MG63 (cell line): Measurements from ENCODE around the gene TSPYL4. TPM values are rescaled to one million over a fixed set of nuclear protein-coding genes. Genes with fewer than 3 reads are reported as not detected.
"Not testable (repeated sequence)": the region's sequence is repeated elsewhere in the genome, so short reads cannot be mapped to it uniquely, and the experiment has no call there.

Source experiments
- DNase-seq: peaks from one replicate; pipeline ENCODE4 v3.0.0-alpha.2; 2020
- H3K27me3 ChIP-seq: fragments of 250-450 bp; sonication (Bioruptor Pico); 2 replicates; pipeline ENCODE4 v1.5.1; 2020; ENCODE audit warnings: mild to moderate bottlenecking, moderate library complexity
- H3K36me3 ChIP-seq: fragments of 250-450 bp; sonication (Bioruptor Pico); 2 replicates; pipeline ENCODE4 v1.5.1; 2020; ENCODE audit warnings: mild to moderate bottlenecking, moderate library complexity
- H3K4me3 ChIP-seq: fragments of 250-450 bp; sonication (Bioruptor Pico); 2 replicates; pipeline ENCODE4 v1.5.1; 2020; ENCODE audit warnings: mild to moderate bottlenecking, moderate library complexity
- H3K9me3 ChIP-seq: fragments of 250-450 bp; sonication (Bioruptor Pico); 2 replicates; pipeline ENCODE4 v1.5.1; 2020; ENCODE audit warnings: mild to moderate bottlenecking, moderate library complexity
- total RNA-seq: library from RNA; depleted of rRNA; stranded (reverse); fragments of >200 nt; shearing (Covaris generic); gene quantifications from 2 replicates; pipeline ENCODE4 v1.2.3, GENCODE V29; 2014; ENCODE audit warnings: low replicate concordance; rRNA removed

Gene TSPYL4
- total RNA-seq: 6.6 and 6.8 TPM in 2 replicates

- H3K4me3 ChIP-seq: peak within 1 kb of the TSS; percentile 87
- H3K9me3 ChIP-seq: no peaks in the 10 kb centered on the region
- no peaks in the 10 kb centered on the region for H3K27me3 ChIP-seq
- peaks cover 9% of the 10 kb centered on the region for H3K36me3 ChIP-seq
- peak; percentile 90 for DNase-seq
Measured at GRCh38 chr6:116253505-116254296, at the start of gene TSPYL4. Gene TSPYL4, minus strand, starts transcription at chr6:116254075. Its CDS starts 67 bp downstream, at chr6:116254008.

- no peak for DNase-seq
- Histone ChIP-seq H3K4me3 (no peak overlapping the region), H3K36me3 (no peaks in the 10 kb centered on the region), H3K27me3 (no peaks in the 10 kb centered on the region), H3K9me3 (no peaks in the 10 kb centered on the region)
Measured at GRCh38 chr6:116301104-116301503, 47.2 kb upstream of the TSPYL4 start.

GRCh38 chr6:116300566-116300965 lies 46.7 kb upstream of the TSPYL4 start:
- Histone ChIP-seq H3K9me3 (no peaks in the 10 kb centered on the region), H3K4me3 (no peak overlapping the region), H3K36me3 (no peaks in the 10 kb centered on the region), H3K27me3 (no peaks in the 10 kb centered on the region)
- no peak for DNase-seq

DNA sequence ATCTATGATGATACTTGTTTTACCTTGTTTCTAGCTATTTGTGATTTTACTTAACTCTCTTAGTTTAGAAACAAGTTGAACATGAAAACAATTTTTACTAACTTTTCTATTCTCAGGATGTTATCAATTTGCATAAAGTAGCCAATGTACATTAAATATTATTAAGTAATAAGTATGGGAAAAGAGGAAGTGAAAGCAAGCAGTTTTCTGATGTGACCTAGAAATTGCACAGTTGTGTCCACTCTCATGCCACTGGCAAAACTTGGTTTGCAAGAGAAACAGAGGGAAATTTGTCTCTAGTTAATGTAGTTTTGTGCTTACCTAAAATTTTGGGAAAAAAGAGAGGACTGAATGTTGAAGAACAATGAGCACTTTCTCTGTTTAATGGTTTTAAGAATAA lies 45.1 kb upstream of the TSPYL4 start:
- Histone ChIP-seq H3K27me3 (0 out of 2 replicates have a peak, but pooled peaks cover 2% of the 10 kb centered on the region), H3K4me3 (no peak overlapping the region), H3K36me3 (no peaks in the 10 kb centered on the region), H3K9me3 (no peaks in the 10 kb centered on the region)
- DNase-seq: no peak

GRCh38 chr6:116298273-116298672 lies 44.4 kb upstream of the TSPYL4 start:
- H3K27me3 ChIP-seq: 0 out of 2 replicates have a peak, but pooled peaks cover 2% of the 10 kb centered on the region
- H3K9me3 ChIP-seq: no peaks in the 10 kb centered on the region
- no peak overlapping the region for H3K4me3 ChIP-seq
- no peak for DNase-seq
- H3K36me3 ChIP-seq: no peaks in the 10 kb centered on the region

GRCh38 chr6:116292553-116292952 lies 38.7 kb upstream of the TSPYL4 start:
- Histone ChIP-seq H3K27me3 (peaks cover 2% of the 10 kb centered on the region; the same call in 1 of the 2 replicates), H3K9me3 (no peaks in the 10 kb centered on the region)
- no peak for DNase-seq

DNA sequence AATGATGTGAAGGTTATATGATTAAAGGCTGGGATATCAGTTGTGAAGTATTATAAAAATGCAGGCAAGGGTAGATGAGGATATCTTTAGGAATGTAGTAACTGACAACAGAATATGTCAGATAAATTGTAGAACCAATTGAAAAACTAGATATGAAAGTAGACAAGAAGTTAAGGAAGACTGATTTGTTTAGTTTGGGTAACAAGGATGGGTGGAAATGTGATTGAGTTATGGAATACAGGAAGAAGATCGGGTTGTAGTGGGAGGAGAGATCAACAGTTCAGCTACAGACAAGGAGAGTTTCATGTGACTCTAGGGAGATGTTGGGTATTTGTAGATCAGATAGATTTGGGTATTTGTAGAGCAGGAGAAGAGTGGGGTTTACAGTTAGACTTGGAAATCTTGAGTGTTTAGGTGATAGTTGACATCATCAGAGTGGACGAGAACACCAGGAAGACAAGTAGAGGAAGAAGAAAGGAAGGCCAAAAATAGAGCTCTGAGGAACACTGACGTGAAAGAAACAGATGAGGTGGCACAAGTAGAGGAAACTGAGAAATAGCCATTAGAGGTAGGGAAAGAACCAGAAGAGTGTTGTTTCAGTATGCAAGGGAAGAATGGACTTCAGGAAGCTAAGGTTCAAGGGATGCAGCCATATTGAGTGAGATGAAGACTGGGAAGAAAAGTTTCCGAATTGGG lies 38.0 kb upstream of the TSPYL4 start:
- DNase-seq: no peak

More at GRCh38 chr6:116292553-116292952, 38.7 kb upstream of the TSPYL4 start:
- Histone ChIP-seq H3K4me3 (no peak overlapping the region), H3K36me3 (no peaks in the 10 kb centered on the region)

GRCh38 chr6:116290799-116291198 lies 36.9 kb upstream of the TSPYL4 start:
- Histone ChIP-seq H3K27me3 (peaks cover 2% of the 10 kb centered on the region; the same call in 1 of the 2 replicates), H3K4me3 (no peak overlapping the region), H3K36me3 (no peaks in the 10 kb centered on the region), H3K9me3 (no peaks in the 10 kb centered on the region)
- DNase-seq: no peak

More for the DNA sequence above, 38.0 kb upstream of the TSPYL4 start:
- peaks cover 2% of the 10 kb centered on the region; the same call in 1 of the 2 replicates for H3K27me3 ChIP-seq
- no peaks in the 10 kb centered on the region for H3K36me3 ChIP-seq
- no peaks in the 10 kb centered on the region for H3K9me3 ChIP-seq
- H3K4me3 ChIP-seq: no peak overlapping the region

DNA sequence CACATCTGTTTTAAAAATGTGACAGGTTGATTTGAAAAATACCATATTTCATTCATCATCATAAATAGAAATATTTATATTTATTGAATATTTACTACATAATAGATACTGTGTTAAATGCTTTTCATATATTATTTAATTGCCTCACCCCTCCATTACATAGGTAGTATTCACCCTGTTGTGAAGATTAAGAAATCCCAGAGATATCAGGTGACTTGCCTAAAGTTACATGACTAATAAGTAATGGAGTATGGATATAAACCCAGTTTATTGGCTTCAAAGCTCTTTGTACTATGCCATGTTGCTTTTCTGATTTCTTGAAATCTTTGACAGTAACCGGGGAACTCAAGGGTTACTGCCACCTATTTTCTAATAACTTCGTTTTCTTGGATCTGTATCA lies 36.0 kb upstream of the TSPYL4 start:
- Histone ChIP-seq H3K36me3 (no peaks in the 10 kb centered on the region), H3K9me3 (no peaks in the 10 kb centered on the region), H3K4me3 (no peak overlapping the region), H3K27me3 (peaks cover 2% of the 10 kb centered on the region; the same call in 1 of the 2 replicates)
- DNase-seq: no peak

DNA sequence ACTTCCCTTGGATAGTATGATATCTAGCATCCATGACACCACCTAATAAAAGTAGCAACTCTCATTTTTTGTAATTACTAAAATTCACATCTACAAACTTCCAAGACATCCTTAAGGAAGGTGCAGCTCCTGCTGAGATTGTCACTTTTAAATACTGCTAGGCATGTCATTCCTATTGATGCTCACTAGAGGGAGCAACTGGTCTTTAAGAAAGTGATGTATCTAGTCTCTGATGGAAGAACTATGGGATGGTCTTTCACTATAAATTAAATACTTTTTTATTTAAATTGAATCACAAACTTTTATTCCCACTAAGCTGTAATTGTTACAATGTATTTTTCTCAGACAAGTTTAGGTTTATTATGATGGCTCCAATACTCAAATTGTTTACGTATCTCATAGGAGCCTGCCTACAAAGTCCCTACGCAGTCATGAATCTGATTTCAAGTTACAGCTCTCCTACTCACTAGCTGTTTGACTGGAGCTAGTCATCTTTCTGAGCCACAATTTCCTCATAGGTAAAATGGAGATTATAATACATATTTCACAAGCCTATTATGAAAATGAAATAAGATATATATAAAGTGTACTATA lies 33.9 kb upstream of the TSPYL4 start:
- H3K4me3 ChIP-seq: no peak overlapping the region
- no peaks in the 10 kb centered on the region; the same call in 1 of the 2 replicates for H3K27me3 ChIP-seq
- no peaks in the 10 kb centered on the region for H3K9me3 ChIP-seq
- DNase-seq: no peak
- no peaks in the 10 kb centered on the region for H3K36me3 ChIP-seq

DNA sequence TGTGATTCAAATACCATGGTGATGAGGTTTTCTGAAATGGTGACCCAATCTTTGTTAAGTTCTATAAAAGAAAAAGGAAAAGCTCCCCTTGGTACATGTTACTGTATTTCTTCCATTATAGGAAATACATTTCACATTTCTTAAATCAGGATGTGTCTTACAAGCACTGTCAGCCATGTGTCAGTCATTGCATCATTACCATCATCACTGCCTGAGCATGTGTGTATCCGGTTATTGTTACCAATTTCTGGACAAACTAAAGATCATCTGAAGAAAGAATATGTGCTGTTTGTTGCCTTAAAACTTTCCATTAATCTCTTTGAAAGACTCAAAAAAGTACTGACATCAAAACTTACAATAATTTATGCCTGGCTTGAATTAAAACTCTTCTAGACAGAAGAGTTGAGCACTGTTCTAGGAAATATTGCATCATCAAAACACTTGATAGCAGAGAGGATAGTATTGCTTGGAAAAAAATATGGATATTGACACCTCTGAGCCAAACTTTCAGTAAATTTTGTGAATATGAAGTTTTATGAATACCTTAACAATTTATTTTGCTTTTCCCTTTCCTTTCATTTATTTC lies 33.0 kb upstream of the TSPYL4 start:
- H3K36me3 ChIP-seq: no peaks in the 10 kb centered on the region
- no peak overlapping the region for H3K4me3 ChIP-seq
- DNase-seq: no peak
- H3K27me3 ChIP-seq: no peaks in the 10 kb centered on the region; the same call in 1 of the 2 replicates
- no peaks in the 10 kb centered on the region for H3K9me3 ChIP-seq

GRCh38 chr6:116284984-116285383 lies 31.1 kb upstream of the TSPYL4 start:
- not testable (repeated sequence) for DNase-seq, H3K36me3 ChIP-seq, H3K27me3 ChIP-seq, H3K9me3 ChIP-seq, H3K4me3 ChIP-seq

- no peak for DNase-seq
- Histone ChIP-seq H3K27me3 (no peaks in the 10 kb centered on the region), H3K36me3 (peaks cover 8% of the 10 kb centered on the region), H3K9me3 (no peaks in the 10 kb centered on the region), H3K4me3 (no peak overlapping the region)
Measured at GRCh38 chr6:116283191-116283590, 29.3 kb upstream of the TSPYL4 start.

DNA sequence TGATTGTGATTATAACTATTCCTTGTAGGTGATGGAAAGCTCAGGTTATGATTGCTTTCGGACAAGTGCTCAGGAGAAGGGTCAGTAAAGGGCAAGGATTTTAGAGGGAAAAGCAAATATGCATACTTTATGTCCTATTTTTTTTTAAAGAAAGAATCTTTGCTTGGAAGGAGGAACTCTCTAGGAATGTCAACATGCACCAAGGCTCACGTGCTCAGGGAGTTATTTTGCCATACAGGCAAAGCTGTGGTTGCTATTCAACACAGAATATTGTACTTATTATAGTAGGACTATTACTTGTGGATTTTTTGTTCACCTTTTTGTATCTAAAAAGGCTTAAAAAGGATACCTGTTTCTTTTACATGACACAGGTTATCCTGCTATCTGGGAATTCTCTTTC lies 28.8 kb upstream of the TSPYL4 start:
- no peak for DNase-seq

GRCh38 chr6:116280933-116281316 lies 27.1 kb upstream of the TSPYL4 start:
- no peak for DNase-seq
- Histone ChIP-seq H3K27me3 (no peaks in the 10 kb centered on the region), H3K4me3 (no peak overlapping the region)

More for the DNA sequence above, 28.8 kb upstream of the TSPYL4 start:
- Histone ChIP-seq H3K27me3 (no peaks in the 10 kb centered on the region), H3K9me3 (no peaks in the 10 kb centered on the region), H3K36me3 (peaks cover 11% of the 10 kb centered on the region), H3K4me3 (no peak overlapping the region)

GRCh38 chr6:116280161-116280932 lies 26.5 kb upstream of the TSPYL4 start:
- Histone ChIP-seq H3K9me3 (no peaks in the 10 kb centered on the region), H3K4me3 (peak overlapping the region; percentile 91), H3K27me3 (no peaks in the 10 kb centered on the region), H3K36me3 (peaks cover 26% of the 10 kb centered on the region)
- no peak for DNase-seq

More at GRCh38 chr6:116280933-116281316, 27.1 kb upstream of the TSPYL4 start:
- Histone ChIP-seq H3K9me3 (no peaks in the 10 kb centered on the region), H3K36me3 (peaks cover 23% of the 10 kb centered on the region)
